Stimulated activated CD4-positive, alpha-beta T cell treated with anti-CD3 and anti-CD28 coated beads, Interleukin-2, amount 100 ng/mL, for 24 hours (primary cell): ENCODE results near the gene FIBP.

Experiments used
- DNase-seq, 2 donors: peaks; one replicate each; pipeline ENCODE4 v3.0.0-alpha.2; 2020

Gene FIBP

GRCh38 chr11:65869643-65870306, 18.5 kb downstream of the FIBP start:
- DNase-seq, result no peak

- DNase-seq, result no peak
Observed at GRCh38 chr11:65868907-65869306, 19.4 kb downstream of the FIBP start.

- DNase-seq, result no peak
Observed at GRCh38 chr11:65868076-65868667, 20.1 kb downstream of the FIBP start.

- DNase-seq, result no peak
Observed at GRCh38 chr11:65867284-65868071, 20.8 kb downstream of the FIBP start.

GRCh38 chr11:65866509-65867283, 21.6 kb downstream of the FIBP start:
- no peak for DNase-seq

GRCh38 chr11:65865550-65866172, 22.6 kb downstream of the FIBP start:
- no peak for DNase-seq

- no peak for DNase-seq
Observed at GRCh38 chr11:65864706-65865471, 23.4 kb downstream of the FIBP start.

- DNase-seq, result no peak
Observed at GRCh38 chr11:65863889-65864705, 24.2 kb downstream of the FIBP start.

GRCh38 chr11:65862941-65863888, 25.1 kb downstream of the FIBP start:
- DNase-seq, result no peak

- no peak for DNase-seq
Observed at GRCh38 chr11:65862191-65862735, 26.0 kb downstream of the FIBP start.

GRCh38 chr11:65861533-65862183, 26.6 kb downstream of the FIBP start:
- DNase-seq, result peak in 1 of 2 donors; percentile 15

- DNase-seq, result no peak
Observed at GRCh38 chr11:65861165-65861505, 27.1 kb downstream of the FIBP start.

GRCh38 chr11:65860278-65861164, 27.8 kb downstream of the FIBP start, which contains the start of gene MUS81:
TSS of gene MUS81 (plus strand) at chr11:65860433. CDS start at chr11:65860754, 321 bp downstream.
- peak; percentile 97 to 98 for DNase-seq

GRCh38 chr11:65859812-65860277, 28.4 kb downstream of the FIBP start:
- peak; percentile 56 to 60 for DNase-seq

GRCh38 chr11:65859095-65859811, 29.0 kb downstream of the FIBP start:
- peak; percentile 98 to 99 for DNase-seq

GRCh38 chr11:65858681-65859087, 29.6 kb downstream of the FIBP start:
- DNase-seq, result no peak
